GM21515 (cell line): ENCODE measurements around the gene HERC2.
"Not testable (repeated sequence)": the region's sequence is repeated elsewhere in the genome, so short reads cannot be mapped to it uniquely, and the experiment has no call there.

Experiments used
- ATAC-seq: cut with Tn5 transposase; IDR thresholded peaks from one replicate; pipeline ENCODE4 v1.9.1; 2021; ENCODE audit not compliant: unreplicated experiment

The HERC2 gene

GRCh38 chr15:28228990-28229640 is 92.9 kb downstream of the HERC2 start:
- ATAC-seq, result not testable (repeated sequence)

DNA sequence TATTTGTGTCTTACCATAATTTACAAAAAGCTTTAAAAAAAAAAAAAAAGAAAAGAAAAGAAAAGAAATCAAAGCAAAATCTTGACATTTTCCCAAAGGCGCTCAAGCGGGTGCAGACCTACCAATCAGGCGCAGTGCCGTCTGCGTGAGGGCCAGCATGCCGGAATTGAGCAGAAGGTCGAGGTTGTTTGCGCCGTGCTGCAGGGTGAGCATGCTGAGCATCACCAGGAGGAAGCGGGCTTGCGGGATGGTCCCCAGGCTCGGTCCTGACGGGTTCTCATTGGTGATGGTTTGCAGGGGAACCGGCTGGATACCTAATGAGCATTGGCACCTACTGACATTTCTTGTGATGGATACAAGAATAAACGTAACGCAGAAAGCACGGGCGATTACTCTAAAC is 93.9 kb downstream of the HERC2 start:
- ATAC-seq, result no peak

- ATAC-seq, result not testable (repeated sequence)
Measured at GRCh38 chr15:28227303-28227702, 94.7 kb downstream of the HERC2 start.

DNA sequence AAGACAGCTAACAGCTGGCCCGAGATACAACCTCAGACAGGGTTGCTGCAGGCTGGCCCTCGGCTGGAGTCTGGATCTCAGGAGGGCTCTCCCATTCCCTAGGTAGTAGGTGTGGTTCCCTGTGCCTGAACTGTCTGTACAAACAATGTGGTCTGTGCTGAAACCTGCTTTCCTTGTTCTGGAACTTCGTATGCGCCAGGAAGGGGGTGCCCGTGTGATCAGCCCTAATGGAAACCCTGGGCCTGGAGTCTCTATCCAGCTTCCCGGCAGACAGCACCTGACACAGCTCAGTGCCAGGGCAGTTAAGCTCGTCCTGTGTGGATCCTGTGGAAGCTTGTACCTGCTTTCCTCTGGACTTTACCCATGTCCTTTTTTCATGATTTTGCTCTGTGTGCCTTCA is 99.4 kb downstream of the HERC2 start:
- not testable (repeated sequence) for ATAC-seq

DNA sequence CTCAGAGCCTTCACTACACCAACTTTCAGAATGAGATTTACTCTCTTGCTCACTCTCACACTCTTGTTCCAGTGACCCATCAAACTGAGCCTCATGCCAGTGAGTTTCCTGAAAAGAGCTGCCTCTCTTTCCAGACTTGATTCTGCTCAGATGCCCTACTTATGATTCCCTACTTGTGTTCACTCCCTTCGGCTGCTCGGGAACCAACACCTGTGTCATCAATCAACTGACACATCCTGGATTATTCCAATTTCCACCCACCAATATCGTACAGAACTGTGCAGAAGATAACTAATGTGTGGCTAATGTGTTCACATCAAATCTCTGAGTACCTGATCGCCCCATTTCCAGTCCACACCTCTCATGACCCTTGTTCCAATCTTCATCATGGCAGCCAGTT is 100.3 kb downstream of the HERC2 start:
- ATAC-seq, result not testable (repeated sequence)

DNA sequence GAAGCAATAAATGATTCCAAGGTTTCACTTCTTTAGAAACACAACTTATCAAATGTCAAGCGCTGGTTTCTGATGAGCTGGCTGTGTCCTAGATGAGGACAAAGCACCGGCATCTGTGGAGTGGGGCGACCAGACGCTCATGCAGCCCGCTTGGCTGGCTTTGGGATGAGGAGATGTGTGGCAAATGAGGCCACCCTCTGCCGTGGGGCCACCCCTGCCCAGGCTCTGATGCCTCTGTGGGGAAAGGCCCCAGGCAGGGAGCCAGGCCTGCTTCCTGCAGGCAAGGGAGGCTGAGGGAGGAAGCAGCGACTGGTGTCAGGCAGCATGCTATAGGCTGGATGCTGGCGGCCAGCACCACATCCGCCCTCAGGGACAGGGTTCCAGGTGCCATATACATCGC is 102.9 kb downstream of the HERC2 start:
- ATAC-seq, result no peak

DNA sequence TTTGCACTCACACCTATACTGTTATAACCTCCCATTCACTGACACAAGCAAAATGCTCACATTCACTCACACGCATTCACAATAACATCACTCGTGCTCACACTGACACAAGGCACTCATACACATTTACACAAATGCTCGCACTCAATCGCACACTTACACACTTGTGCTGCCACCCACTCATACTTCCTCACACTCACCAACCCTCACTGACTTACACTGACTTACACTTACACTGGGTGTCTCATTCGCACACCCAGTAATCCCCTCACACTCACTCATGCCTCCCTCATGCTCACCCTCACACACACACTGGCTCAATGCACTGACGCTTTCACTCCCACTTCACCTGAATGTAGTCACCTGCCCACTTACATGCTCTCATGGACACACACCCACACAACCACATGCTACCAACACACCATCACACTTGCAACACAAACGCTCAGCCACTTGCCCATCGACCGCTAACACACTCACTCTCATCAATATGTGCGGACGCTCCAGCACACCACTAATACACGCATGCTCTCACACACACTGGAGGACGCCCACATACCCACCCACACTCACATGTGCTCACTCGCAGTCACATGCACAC is 104.9 kb downstream of the HERC2 start:
- not testable (repeated sequence) for ATAC-seq

DNA sequence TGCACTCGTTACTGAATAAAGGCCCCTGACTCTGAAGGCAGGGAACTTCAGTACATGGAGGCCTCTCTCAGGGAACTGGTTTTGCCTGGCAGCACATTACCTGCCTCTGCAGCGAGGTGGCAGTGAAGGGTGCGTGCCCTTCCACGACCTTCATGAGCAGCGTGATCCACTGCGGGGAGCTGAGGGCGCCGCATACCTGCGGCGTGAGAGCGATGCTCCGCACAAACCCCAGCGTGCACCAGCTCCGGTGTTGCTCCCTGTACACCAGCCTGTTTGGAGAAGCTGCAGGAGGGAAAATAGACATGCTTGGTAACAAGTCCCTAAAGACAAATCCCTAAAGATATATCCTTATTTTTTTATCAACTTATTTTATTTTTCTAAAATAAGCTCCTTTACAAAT is 106.5 kb downstream of the HERC2 start:
- ATAC-seq, result not testable (repeated sequence)

DNA sequence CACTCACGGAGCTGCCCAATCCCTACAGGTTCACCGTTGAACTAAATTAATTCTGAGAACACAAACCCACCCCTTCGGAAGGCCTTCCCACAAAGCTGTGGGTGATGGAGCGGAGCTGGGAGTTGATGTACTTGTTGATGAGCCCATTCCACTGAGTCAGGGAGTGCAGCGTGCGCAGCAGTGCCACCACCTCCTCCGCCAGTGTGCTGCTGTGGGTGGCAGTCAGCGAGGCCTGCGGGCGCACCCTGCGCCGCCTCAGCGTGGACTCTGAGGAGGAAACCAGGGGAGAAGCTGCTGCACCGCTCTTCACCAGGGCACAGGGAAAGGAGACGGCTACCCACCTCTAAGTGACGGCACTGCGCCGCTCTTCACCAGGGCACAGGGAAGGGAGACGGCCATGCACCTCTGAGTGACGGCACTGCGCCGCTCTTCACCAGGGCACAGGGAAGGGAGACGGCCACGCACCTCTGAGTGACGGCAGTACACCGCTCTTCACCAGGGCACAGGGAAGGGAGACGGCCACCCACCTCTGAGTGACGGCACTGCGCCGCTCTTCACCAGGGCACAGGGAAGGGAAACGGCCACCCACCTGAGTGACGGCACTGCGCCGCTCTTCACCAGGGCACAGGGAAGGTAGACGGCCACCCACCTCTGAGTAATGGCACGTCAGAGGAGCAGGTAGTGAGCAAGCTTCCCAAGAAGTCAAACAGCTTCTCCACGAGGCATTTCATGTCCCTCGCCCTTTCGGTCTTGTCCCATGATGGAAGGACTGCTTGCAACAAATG is 107.8 kb downstream of the HERC2 start:
- not testable (repeated sequence) for ATAC-seq

- not testable (repeated sequence) for ATAC-seq
Measured at GRCh38 chr15:28213393-28213792, 108.6 kb downstream of the HERC2 start.

GRCh38 chr15:28208583-28208982 is 113.4 kb downstream of the HERC2 start:
- no peak for ATAC-seq

DNA sequence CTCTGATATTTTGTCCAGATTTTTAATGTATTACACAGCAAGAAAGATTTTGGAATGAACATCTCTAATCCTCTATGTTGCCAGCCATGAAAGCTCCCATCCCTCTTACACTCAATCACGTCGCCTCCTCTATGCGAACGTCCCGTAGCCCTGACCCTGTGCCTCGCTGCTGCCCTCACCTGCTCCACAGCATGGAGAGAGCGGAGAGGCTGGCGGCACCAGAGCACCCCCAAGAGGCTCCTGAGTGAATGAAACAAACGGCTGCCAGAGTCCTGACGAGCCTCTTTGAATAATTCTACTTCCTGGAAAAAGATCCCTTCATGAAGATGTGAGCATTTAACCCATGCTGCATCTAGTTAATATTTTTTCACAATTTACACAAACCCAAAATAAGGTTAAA is 116.3 kb downstream of the HERC2 start:
- ATAC-seq, result not testable (repeated sequence)

DNA sequence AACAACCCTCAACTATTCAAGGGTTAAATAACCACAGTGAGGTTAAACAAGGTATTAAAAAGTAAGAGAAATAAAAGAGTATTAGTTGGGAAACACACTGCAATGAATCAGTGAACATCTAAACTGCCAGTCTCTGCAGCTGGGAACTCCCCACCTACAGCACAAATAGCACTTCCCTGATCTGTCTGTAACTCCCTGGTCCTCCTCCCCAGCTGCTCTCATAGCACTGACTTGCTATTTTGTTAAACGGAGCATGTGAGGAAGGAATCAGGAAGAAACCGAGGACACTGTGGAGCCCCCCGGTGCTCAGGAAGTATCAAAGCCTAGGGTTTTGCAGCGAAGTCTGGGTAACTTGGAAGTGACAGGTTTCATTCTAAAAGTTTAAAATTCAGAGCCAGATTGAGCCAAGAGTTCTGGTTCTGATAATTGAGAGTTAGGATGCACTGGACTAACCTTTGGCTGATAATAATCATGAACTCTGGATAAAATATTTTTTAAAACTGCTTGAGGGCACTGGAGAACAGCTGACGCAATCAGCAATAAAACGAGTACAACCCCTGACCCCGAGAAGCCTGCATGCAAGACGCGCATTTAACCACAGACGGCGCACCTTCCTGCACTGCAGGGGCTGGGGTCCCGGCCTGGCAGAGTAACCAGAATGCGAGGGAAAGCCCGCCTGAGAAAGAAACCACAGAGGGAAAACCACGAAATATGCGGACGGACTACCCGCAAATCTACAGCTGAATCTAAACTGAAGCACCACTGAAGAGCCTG is 118.7 kb downstream of the HERC2 start:
- ATAC-seq, result not testable (repeated sequence)

DNA sequence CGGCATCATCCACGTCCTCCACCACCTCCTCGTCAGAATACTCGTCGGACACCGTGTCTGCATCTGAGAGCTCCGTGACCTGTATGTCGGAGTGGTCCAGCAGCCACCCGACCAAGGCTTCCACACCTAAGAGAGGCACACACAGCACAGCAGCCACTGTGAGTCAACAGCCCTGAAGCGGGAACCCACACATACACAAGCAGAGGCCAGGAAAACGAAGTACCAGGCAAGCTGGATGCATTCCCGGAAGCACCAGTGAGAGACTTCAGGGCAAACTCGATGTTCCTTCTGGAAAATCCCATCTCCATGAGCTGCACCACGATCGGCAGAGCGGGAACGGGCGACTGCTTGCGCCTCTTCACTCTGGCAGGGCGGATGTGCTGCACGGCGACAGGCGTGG is 119.9 kb downstream of the HERC2 start:
- not testable (repeated sequence) for ATAC-seq

DNA sequence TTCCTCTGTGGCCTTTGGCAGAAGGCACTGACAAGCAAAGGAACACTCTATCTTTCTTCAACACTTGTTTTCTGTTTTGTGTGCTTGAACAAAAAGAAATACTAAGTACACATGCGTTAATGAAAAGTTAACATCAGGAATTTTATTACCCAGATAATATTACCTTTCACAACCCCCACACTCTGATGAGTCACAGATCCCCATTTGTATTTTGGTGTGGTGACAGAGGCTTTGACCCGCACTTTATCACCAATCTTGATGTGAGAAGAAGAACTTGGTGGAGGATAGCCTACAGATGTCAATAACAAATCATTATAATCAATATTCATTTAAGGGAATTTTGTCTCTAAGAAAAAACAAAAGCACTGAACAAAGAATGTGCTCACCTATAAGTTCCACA is 123.8 kb downstream of the HERC2 start:
- ATAC-seq, result not testable (repeated sequence)

GRCh38 chr15:28197694-28198093 is 124.3 kb downstream of the HERC2 start:
- ATAC-seq, result not testable (repeated sequence)

DNA sequence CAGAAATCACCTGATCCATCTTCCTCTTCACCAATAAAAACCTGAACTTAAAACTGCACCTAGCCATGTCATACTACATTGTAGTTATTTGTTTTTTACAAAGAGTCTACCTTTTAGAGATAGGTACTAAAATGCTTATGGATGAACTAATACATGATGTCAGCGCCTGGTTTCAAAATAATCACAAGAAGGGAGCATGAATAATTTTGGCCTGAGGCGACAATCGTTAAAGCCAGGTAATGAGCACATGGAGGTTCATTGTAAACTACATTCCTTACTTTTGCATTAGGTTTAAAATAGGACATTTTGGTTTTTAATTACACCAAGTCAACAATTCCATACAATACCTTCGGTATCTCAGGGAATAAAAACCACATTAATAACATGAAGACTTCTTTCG is 125.4 kb downstream of the HERC2 start:
- not testable (repeated sequence) for ATAC-seq

DNA sequence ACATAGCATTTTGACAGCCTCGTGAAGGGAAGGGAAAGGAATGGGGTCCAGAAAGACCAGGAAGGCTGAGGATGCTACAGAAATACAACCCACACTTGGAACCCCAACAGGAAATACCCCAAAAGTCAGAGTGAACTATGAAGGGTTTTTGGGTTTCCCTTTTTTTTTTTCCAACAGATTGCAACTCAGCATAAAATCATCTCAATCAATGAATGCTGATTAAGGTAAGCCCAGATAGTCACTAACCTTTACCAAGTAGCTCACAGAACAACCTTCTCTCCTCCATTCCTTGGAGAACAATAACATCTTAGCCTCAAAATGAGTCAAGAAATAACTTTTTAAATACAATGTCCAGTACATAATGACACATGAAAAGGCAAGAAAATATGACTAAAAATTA is 129.2 kb downstream of the HERC2 start:
- no peak for ATAC-seq

- no peak for ATAC-seq
Measured at GRCh38 chr15:28191832-28192231, 130.1 kb downstream of the HERC2 start.

DNA sequence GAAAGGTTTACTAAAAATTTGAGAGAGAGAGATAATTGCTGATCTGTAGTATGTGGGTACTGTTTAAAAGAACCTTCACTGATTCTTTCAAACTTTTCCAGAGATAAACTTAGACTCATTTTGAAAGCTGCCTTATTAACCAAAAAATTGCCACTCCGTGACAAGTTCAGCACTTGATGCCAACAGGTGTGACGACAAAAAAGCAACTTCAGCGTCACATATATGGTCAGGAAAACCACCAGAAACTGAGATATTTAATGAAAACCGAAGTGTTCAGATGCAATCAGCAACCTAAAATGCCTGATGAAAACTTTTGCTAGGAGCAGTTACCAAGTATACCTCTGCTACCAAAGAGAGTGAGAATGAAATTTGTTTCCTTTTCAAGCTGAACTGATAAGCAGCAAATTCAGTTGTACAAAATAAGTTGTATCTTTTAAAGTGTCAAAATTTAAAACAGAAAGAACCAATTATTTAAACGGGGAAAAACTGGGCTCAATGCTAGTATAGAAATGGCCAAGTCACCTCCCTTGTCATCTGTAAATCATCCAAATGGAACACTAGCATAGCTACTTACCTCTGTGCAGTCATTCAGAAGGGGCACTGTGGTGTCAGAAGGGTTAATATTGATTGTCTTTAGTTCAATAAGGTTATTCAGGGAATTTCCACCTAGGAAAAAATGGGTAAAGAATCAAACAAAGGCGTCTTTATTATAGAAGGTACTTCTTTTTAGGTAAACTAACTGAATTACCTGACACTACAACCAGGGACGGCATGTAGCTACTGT is 131.4 kb downstream of the HERC2 start:
- ATAC-seq, result no peak
